Lower lobe of right lung (tissue), 2 donors: ENCODE measurements around the gene GTF3C2. TPM values are rescaled to one million over a fixed set of nuclear protein-coding genes. Genes with fewer than 3 reads are reported as not detected.
A peak's percentile ranks its signal among the peaks of the same experiment; 100 is the strongest.

Experiments
- ATAC-seq, 2 donors: fragments of 200-7000 bp; cut with Tn5 transposase; one replicate each; pipeline ENCODE4 v1.9.1; 2020 to 2022; ENCODE audit warnings: mild to moderate bottlenecking in 2 of 2, moderate library complexity in 2 of 2
- DNase-seq: peaks from one replicate; pipeline ENCODE4 v3.0.0-alpha.2; 2020
- H3K27ac ChIP-seq: fragments of 200-600 bp; one replicate; pipeline ENCODE4 v1.8.0; 2022
- H3K27me3 ChIP-seq: fragments of 200-600 bp; one replicate; pipeline ENCODE4 v1.8.0; 2022; ENCODE audit warnings: low read depth
- H3K36me3 ChIP-seq: fragments of 200-600 bp; one replicate; pipeline ENCODE4 v1.8.0; 2022; ENCODE audit warnings: mild to moderate bottlenecking
- H3K4me1 ChIP-seq: fragments of 200-600 bp; one replicate; pipeline ENCODE4 v1.8.0; 2022
- H3K4me3 ChIP-seq: fragments of 200-600 bp; one replicate; pipeline ENCODE4 v1.8.0; 2022; ENCODE audit warnings: mild to moderate bottlenecking
- H3K9me3 ChIP-seq: fragments of 200-600 bp; one replicate; pipeline ENCODE4 v1.8.0; 2022
- CTCF ChIP-seq: fragments of 200-600 bp; IDR thresholded peaks from one replicate; pipeline ENCODE4 v1.8.0; 2022; ENCODE audit warnings: antibody characterized with exemption, mild to moderate bottlenecking
- intact Hi-C: fragments of 100-400 bp; cut with DNase I; formaldehyde crosslinking; loops from one replicate; pipeline ENCODE4 v1.11.0; 2022
- total RNA-seq: library from RNA; stranded (reverse); fragmentation: NEBNext Ultra II Directional; extraction: Animal tissue kit (Norgen Biotek cat#: 25700); gene quantifications from one replicate; pipeline ENCODE4 v1.2.1, GENCODE V29; 2021
- donor health status: DM: no; HTN: yes; CAD: no; lungs with severe emphysema.

The GTF3C2 gene
- total RNA-seq, 1 donor from 2014 or later = 56.4 TPM

GRCh38 chr2:27297195-27297594 lies 59.4 kb downstream of the GTF3C2 start:
- no peak for DNase-seq
- H3K27me3 ChIP-seq = peaks cover 5% of the 10 kb centered on the region
- TF ChIP-seq CTCF = no peak
- peaks cover 4% of the 10 kb centered on the region for H3K4me1 ChIP-seq
- H3K9me3 ChIP-seq = no peaks in the 10 kb centered on the region
- no peak overlapping the region for H3K4me3 ChIP-seq
- intact Hi-C loops = no loop called here
- H3K36me3 ChIP-seq = no peaks in the 10 kb centered on the region
- no peak overlapping the region for H3K27ac ChIP-seq
- ATAC-seq = no peak

- intact Hi-C loops = no loop called here
- TF ChIP-seq CTCF = no peak
- no peaks in the 10 kb centered on the region for H3K9me3 ChIP-seq
- DNase-seq (no peak), ATAC-seq (no peak)
- H3K36me3 ChIP-seq = no peaks in the 10 kb centered on the region
- peaks cover 5% of the 10 kb centered on the region for H3K27me3 ChIP-seq
- H3K27ac ChIP-seq = no peak overlapping the region
- peaks cover 4% of the 10 kb centered on the region for H3K4me1 ChIP-seq
- no peak overlapping the region for H3K4me3 ChIP-seq
Measured at GRCh38 chr2:27296481-27296880, 60.1 kb downstream of the GTF3C2 start.

- Histone ChIP-seq H3K4me1 (peaks cover 4% of the 10 kb centered on the region), H3K4me3 (no peak overlapping the region), H3K36me3 (no peaks in the 10 kb centered on the region), H3K9me3 (no peaks in the 10 kb centered on the region), H3K27me3 (peaks cover 10% of the 10 kb centered on the region), H3K27ac (no peak overlapping the region)
- no peak for TF ChIP-seq CTCF
- no peak for DNase-seq
- intact Hi-C loops = no loop called here
- ATAC-seq = no peak
Measured at GRCh38 chr2:27294928-27295327, 61.6 kb downstream of the GTF3C2 start.

GRCh38 chr2:27291865-27292264 lies 64.7 kb downstream of the GTF3C2 start:
- Histone ChIP-seq H3K27ac (no peak overlapping the region), H3K4me1 (peaks cover 4% of the 10 kb centered on the region), H3K27me3 (peaks cover 10% of the 10 kb centered on the region), H3K4me3 (no peak overlapping the region), H3K9me3 (no peaks in the 10 kb centered on the region), H3K36me3 (no peaks in the 10 kb centered on the region)
- no peak for DNase-seq
- ATAC-seq = peak; percentile 19 to 34
- intact Hi-C loops = no loop called here
- TF ChIP-seq CTCF = no peak

GRCh38 chr2:27290549-27290948 lies 66.0 kb downstream of the GTF3C2 start:
- no peak overlapping the region for H3K4me3 ChIP-seq
- TF ChIP-seq CTCF = no peak
- peaks cover 10% of the 10 kb centered on the region for H3K27me3 ChIP-seq
- ATAC-seq (no peak), DNase-seq (no peak)
- no peaks in the 10 kb centered on the region for H3K36me3 ChIP-seq
- H3K27ac ChIP-seq = no peak overlapping the region
- intact Hi-C loops = no loop called here
- H3K4me1 ChIP-seq = peaks cover 4% of the 10 kb centered on the region
- H3K9me3 ChIP-seq = no peaks in the 10 kb centered on the region

- H3K4me3 ChIP-seq = no peak overlapping the region
- H3K27ac ChIP-seq = no peak overlapping the region
- ATAC-seq (no peak), DNase-seq (no peak)
- no peaks in the 10 kb centered on the region for H3K36me3 ChIP-seq
- no peaks in the 10 kb centered on the region for H3K9me3 ChIP-seq
- no peak for TF ChIP-seq CTCF
- H3K27me3 ChIP-seq = peaks cover 15% of the 10 kb centered on the region
- intact Hi-C loops = no loop called here
- no peaks in the 10 kb centered on the region for H3K4me1 ChIP-seq
Measured at GRCh38 chr2:27288610-27289009, 68.0 kb downstream of the GTF3C2 start.
